ENCODE measurements around the gene LCE7A. TPM values are rescaled to one million over a fixed set of nuclear protein-coding genes. Genes with fewer than 3 reads are reported as not detected.

Gene LCE7A
- polyA plus RNA-seq, 1 donor from 2014 or later = not detected

DNA sequence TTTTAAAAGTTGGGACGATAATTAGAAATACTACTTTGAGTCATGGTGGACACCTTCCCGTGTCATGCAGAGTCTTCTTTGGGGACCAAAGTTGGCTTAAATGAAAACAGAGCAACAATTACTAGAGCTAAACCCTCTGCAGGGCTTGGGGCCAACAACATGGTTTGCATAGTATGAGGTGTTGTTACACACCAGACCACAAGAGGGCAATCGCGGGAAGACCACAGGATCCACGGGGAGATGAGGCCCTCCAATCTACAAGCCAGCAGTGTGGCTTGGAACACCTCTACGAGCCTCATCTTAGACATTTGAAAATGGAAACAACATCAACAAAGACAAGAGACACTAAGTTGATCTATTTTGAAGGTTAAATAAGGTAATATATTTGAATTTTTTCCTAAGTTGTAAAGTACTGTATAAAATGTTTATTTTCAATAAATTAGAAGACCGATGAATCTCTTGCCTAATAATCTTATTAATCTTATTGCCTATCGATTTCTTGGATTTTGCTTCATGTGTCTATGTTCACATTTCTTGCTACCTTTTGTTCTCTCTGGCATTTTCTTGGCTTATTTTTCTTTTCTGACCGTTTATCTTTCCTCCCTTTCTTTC, 10.1 kb downstream of the LCE7A start:
- H3K9me3 ChIP-seq (ENCODE audit: low read length) = no peaks in the 10 kb centered on the region
- peak; percentile 63 for TF ChIP-seq RAD21 (conservative IDR thresholded peaks at IDR 0.05)
- TF ChIP-seq SMC3 (conservative IDR thresholded peaks at IDR 0.05; ENCODE audit: poor library complexity) = peak; percentile 67
- no peak for TF ChIP-seq EZH2 (IDR thresholded peaks at IDR 0.05; ENCODE audit: borderline replicate concordance, insufficient read depth, low read length, poor library complexity, severe bottlenecking)
- TF ChIP-seq, protein P1, sequence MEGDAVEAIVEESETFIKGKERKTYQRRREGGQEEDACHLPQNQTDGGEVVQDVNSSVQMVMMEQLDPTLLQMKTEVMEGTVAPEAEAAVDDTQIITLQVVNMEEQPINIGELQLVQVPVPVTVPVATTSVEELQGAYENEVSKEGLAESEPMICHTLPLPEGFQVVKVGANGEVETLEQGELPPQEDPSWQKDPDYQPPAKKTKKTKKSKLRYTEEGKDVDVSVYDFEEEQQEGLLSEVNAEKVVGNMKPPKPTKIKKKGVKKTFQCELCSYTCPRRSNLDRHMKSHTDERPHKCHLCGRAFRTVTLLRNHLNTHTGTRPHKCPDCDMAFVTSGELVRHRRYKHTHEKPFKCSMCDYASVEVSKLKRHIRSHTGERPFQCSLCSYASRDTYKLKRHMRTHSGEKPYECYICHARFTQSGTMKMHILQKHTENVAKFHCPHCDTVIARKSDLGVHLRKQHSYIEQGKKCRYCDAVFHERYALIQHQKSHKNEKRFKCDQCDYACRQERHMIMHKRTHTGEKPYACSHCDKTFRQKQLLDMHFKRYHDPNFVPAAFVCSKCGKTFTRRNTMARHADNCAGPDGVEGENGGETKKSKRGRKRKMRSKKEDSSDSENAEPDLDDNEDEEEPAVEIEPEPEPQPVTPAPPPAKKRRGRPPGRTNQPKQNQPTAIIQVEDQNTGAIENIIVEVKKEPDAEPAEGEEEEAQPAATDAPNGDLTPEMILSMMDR (IDR thresholded peaks at IDR 0.05; ENCODE audit: poor library complexity, severe bottlenecking) = peak; percentile 66
- H2AFZ ChIP-seq (ENCODE audit: low read depth, low read length) = no peak overlapping the region
- no peak overlapping the region for H3K4me3 ChIP-seq (ENCODE audit: low read length)
- H3F3A ChIP-seq (ENCODE audit: insufficient read depth, low read length, poor library complexity, severe bottlenecking) = no peaks in the 10 kb centered on the region
- no peak overlapping the region for H3K9ac ChIP-seq (ENCODE audit: low read length)
- H3K27ac ChIP-seq (ENCODE audit: low read length) = no peak overlapping the region
- no peaks in the 10 kb centered on the region for H3K27me3 ChIP-seq (ENCODE audit: insufficient read depth, low read depth, low read length)
- no peak overlapping the region for H3K4me2 ChIP-seq (ENCODE audit: low read length)
- no peaks in the 10 kb centered on the region for H3K36me3 ChIP-seq (ENCODE audit: insufficient read depth, low read length)
- H4K20me1 ChIP-seq (ENCODE audit: insufficient read depth) = no peaks in the 10 kb centered on the region
- H3K9me2 ChIP-seq (ENCODE audit: insufficient read depth, low read length) = no peaks in the 10 kb centered on the region
- H3K79me2 ChIP-seq (replicated peaks; ENCODE audit: insufficient read depth, low read length) = no peaks in the 10 kb centered on the region

DNA sequence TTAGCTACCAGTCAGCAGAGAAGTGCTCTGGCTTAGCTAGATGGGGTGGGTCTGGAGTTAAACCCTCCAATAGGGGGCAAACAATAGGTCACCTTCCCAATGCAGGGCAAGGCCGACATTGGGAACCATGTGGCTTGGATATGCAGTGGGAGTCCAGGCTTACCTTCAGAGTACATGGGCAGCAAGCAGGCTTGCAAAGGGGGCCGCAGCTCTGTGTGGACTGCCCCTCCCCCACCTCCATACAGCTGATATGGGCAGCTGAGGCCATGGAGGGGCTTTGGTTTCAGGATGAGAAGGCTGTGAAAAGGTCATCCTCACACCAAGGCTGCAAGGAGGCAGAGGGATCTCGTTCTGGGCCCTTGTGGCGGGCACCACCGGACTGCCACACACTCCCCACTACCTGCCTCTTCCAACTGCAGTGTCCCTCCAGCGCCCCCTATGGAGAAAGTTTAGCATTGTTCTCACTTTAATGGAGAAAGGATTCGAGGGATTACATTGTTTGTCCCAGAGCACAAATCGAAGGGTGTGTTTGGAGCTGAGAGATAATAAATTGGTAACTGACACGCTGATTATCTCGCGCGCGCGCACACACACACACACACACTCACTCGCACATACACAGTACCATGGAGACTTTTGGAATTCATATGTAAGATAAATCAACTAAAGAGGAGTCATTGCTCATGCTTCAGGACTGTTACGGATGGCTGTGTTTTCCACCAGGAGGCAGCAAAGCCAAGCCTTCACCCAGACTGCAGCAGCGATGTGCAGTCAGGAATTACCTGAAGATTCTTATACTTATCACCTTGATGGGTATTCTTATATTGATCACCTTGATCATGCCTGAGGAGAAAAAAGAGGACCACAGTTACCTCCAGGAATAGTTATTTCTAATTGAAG, 11.3 kb downstream of the LCE7A start:
- Histone ChIP-seq H2AFZ (ENCODE audit: low read depth, low read length) (no peak overlapping the region), H3K9me2 (ENCODE audit: insufficient read depth, low read length) (no peaks in the 10 kb centered on the region), H3K4me2 (ENCODE audit: low read length) (no peak overlapping the region), H3K27ac (ENCODE audit: low read length) (no peak overlapping the region), H3K9me3 (ENCODE audit: low read length) (no peaks in the 10 kb centered on the region), H3K4me3 (ENCODE audit: low read length) (no peak overlapping the region), H3K9ac (ENCODE audit: low read length) (no peak overlapping the region), H3K27me3 (ENCODE audit: insufficient read depth, low read depth, low read length) (no peaks in the 10 kb centered on the region), H3K79me2 (replicated peaks; ENCODE audit: insufficient read depth, low read length) (no peaks in the 10 kb centered on the region), H3K36me3 (ENCODE audit: insufficient read depth, low read length) (no peaks in the 10 kb centered on the region), H3F3A (ENCODE audit: insufficient read depth, low read length, poor library complexity, severe bottlenecking) (no peaks in the 10 kb centered on the region), H4K20me1 (ENCODE audit: insufficient read depth) (no peaks in the 10 kb centered on the region)
- TF ChIP-seq SMC3 (conservative IDR thresholded peaks at IDR 0.05; ENCODE audit: poor library complexity) = peak; percentile 67
- TF ChIP-seq EZH2 (IDR thresholded peaks at IDR 0.05; ENCODE audit: borderline replicate concordance, insufficient read depth, low read length, poor library complexity, severe bottlenecking) = no peak
- TF ChIP-seq RAD21 (conservative IDR thresholded peaks at IDR 0.05) = peak; percentile 66
- TF ChIP-seq, protein P1 (IDR thresholded peaks at IDR 0.05; ENCODE audit: poor library complexity, severe bottlenecking) = peak; percentile 60
- TF ChIP-seq POLR2AphosphoS5 (IDR thresholded peaks at IDR 0.05) = no peak
- TF ChIP-seq MXI1 (conservative IDR thresholded peaks at IDR 0.05; ENCODE audit: poor library complexity, severe bottlenecking) = no peak
- TF ChIP-seq, protein P2, sequence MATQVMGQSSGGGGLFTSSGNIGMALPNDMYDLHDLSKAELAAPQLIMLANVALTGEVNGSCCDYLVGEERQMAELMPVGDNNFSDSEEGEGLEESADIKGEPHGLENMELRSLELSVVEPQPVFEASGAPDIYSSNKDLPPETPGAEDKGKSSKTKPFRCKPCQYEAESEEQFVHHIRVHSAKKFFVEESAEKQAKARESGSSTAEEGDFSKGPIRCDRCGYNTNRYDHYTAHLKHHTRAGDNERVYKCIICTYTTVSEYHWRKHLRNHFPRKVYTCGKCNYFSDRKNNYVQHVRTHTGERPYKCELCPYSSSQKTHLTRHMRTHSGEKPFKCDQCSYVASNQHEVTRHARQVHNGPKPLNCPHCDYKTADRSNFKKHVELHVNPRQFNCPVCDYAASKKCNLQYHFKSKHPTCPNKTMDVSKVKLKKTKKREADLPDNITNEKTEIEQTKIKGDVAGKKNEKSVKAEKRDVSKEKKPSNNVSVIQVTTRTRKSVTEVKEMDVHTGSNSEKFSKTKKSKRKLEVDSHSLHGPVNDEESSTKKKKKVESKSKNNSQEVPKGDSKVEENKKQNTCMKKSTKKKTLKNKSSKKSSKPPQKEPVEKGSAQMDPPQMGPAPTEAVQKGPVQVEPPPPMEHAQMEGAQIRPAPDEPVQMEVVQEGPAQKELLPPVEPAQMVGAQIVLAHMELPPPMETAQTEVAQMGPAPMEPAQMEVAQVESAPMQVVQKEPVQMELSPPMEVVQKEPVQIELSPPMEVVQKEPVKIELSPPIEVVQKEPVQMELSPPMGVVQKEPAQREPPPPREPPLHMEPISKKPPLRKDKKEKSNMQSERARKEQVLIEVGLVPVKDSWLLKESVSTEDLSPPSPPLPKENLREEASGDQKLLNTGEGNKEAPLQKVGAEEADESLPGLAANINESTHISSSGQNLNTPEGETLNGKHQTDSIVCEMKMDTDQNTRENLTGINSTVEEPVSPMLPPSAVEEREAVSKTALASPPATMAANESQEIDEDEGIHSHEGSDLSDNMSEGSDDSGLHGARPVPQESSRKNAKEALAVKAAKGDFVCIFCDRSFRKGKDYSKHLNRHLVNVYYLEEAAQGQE (IDR thresholded peaks at IDR 0.05; ENCODE audit: borderline replicate concordance) = no peak
- TF ChIP-seq EP300 (conservative IDR thresholded peaks at IDR 0.05; ENCODE audit: poor library complexity, severe bottlenecking) = no peak

Data from neural cell (in vitro differentiated cells).